OCI-LY3 (cell line): ENCODE results near the gene DUXB.

Experiments used
- H2AFZ ChIP-seq: fragments of 200-600, 300-600 bp; shearing (Covaris generic); 2 replicates; pipeline ENCODE4 v1.6.0; 2014; ENCODE audit warnings: antibody characterized with exemption, low read depth, low read length
- H3K27ac ChIP-seq: fragments of 200-600, 300-600 bp; sonication (generic); 2 replicates; pipeline ENCODE4 v1.5.1; 2014; ENCODE audit warnings: mild to moderate bottlenecking, low read length, moderate library complexity, mixed read lengths
- H3K27me3 ChIP-seq: fragments of 200-600, 300-600 bp; sonication (generic); 2 replicates; pipeline ENCODE4 v1.6.1; 2014; ENCODE audit warnings: low read depth, low read length, mixed read lengths
- H3K36me3 ChIP-seq: fragments of 200-600, 300-600 bp; sonication (generic); replicated peaks from 2 replicates; pipeline ENCODE3; 2014; ENCODE audit warnings: low read depth, low read length, mixed read lengths
- H3K4me1 ChIP-seq: fragments of 300-600, 200-600 bp; sonication (generic); 2 replicates; pipeline ENCODE4 v1.6.1; 2014; ENCODE audit warnings: low read length, mixed read lengths
- H3K4me2 ChIP-seq: fragments of 200-600, 300-600 bp; sonication (generic); 2 replicates; pipeline ENCODE4 v1.6.1; 2014; ENCODE audit warnings: low read length, mixed read lengths
- H3K4me3 ChIP-seq: fragments of 300-600, 200-600 bp; sonication (generic); 2 replicates; pipeline ENCODE4 v1.5.1; 2014; ENCODE audit warnings: antibody characterized with exemption, mild to moderate bottlenecking, low read length, moderate library complexity
- H3K79me2 ChIP-seq: fragments of 300-600, 200-600 bp; shearing (Covaris generic); 2 replicates; pipeline ENCODE4 v1.6.1; 2014; ENCODE audit warnings: mild to moderate bottlenecking, low read length, mixed read lengths
- H3K9ac ChIP-seq: fragments of 300-600, 200-600 bp; shearing (Covaris generic); 2 replicates; pipeline ENCODE4 v1.6.0; 2014; ENCODE audit warnings: mild to moderate bottlenecking, low read length, moderate library complexity
- H3K9me3 ChIP-seq: fragments of 200-600, 300-600 bp; shearing (Covaris generic); 2 replicates; pipeline ENCODE4 v1.6.1; 2014; ENCODE audit warnings: low read length, mixed read lengths; ENCODE audit not compliant: insufficient read depth
- H4K20me1 ChIP-seq: fragments of 200-600, 300-600 bp; sonication (generic); 2 replicates; pipeline ENCODE4 v1.6.1; 2016; ENCODE audit warnings: low read length, mixed read lengths; ENCODE audit not compliant: insufficient read depth
- EZH2phosphoT487 ChIP-seq: fragments of 200-600 bp; shearing (Covaris generic); IDR thresholded peaks from 2 replicates; pipeline ENCODE4 v1.6.1; 2018; ENCODE audit warnings: antibody characterized with exemption, mixed run types, low read depth
- TF ChIP-seq, protein P1 (sequence below): fragments of 200-600, 300-600 bp; sonication (generic); IDR thresholded peaks from 2 replicates; pipeline ENCODE4 v1.5.1; 2014; ENCODE audit warnings: antibody characterized with exemption, low read length, low read depth

The DUXB gene

DNA sequence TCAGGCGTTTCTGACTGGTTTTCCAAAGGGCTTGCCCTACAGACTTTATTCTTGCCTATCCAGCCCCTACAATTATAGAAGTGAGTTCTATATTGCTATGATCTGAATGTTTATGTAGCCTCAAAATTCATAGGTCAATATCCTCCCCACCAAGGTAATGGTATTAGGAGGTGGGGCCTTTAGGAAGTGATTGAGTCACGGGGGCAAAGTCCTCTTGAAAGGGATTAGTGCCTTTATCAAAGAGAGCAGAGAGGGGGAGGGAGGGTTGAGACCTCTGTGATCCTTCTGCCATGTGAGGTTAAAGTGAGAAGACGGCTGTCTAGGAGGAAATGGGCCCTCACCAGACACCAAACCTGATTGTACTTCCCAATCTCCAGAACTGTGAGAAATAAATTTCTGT is 26.0 kb upstream of the DUXB start:
- no peak overlapping the region for H2AFZ ChIP-seq
- no peaks in the 10 kb centered on the region for H3K36me3 ChIP-seq
- no peak overlapping the region for H3K9ac ChIP-seq
- no peak overlapping the region for H3K27ac ChIP-seq
- H4K20me1 ChIP-seq: no peaks in the 10 kb centered on the region
- H3K4me2 ChIP-seq: no peak overlapping the region
- H3K9me3 ChIP-seq: no peaks in the 10 kb centered on the region
- H3K79me2 ChIP-seq: no peaks in the 10 kb centered on the region
- H3K4me1 ChIP-seq: no peaks in the 10 kb centered on the region
- no peak overlapping the region for H3K4me3 ChIP-seq
- H3K27me3 ChIP-seq: no peaks in the 10 kb centered on the region
- no peak for TF ChIP-seq EZH2phosphoT487
- TF ChIP-seq, protein P1, sequence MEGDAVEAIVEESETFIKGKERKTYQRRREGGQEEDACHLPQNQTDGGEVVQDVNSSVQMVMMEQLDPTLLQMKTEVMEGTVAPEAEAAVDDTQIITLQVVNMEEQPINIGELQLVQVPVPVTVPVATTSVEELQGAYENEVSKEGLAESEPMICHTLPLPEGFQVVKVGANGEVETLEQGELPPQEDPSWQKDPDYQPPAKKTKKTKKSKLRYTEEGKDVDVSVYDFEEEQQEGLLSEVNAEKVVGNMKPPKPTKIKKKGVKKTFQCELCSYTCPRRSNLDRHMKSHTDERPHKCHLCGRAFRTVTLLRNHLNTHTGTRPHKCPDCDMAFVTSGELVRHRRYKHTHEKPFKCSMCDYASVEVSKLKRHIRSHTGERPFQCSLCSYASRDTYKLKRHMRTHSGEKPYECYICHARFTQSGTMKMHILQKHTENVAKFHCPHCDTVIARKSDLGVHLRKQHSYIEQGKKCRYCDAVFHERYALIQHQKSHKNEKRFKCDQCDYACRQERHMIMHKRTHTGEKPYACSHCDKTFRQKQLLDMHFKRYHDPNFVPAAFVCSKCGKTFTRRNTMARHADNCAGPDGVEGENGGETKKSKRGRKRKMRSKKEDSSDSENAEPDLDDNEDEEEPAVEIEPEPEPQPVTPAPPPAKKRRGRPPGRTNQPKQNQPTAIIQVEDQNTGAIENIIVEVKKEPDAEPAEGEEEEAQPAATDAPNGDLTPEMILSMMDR: no peak

DNA sequence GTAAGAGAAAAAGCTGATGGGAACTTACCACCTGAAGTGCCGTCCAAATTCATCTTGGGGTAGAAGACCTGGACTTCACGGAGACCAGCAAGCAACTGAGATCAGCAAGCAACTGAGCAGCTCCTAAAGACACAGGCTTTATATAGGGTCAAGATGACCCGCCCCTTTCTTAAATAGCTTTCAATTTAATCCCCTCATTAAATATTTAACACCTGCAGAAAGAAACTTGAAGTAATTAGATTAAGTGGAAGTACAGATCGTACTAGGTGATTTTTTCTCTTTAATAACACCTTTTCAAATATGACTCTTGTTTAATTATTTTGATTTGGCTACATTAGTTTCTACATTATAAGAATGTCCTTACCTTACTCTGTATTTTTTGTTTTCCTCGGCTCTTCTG is 25.1 kb upstream of the DUXB start, which contains the start of gene CPHXL:
Gene CPHXL, minus strand, starts transcription at position 101 of the 400 bp plus-strand sequence. Its CDS starts 48 bp downstream, at position 53.
- H3K4me1 ChIP-seq: no peaks in the 10 kb centered on the region
- no peak within 1 kb of the TSS for H3K9ac ChIP-seq

DNA sequence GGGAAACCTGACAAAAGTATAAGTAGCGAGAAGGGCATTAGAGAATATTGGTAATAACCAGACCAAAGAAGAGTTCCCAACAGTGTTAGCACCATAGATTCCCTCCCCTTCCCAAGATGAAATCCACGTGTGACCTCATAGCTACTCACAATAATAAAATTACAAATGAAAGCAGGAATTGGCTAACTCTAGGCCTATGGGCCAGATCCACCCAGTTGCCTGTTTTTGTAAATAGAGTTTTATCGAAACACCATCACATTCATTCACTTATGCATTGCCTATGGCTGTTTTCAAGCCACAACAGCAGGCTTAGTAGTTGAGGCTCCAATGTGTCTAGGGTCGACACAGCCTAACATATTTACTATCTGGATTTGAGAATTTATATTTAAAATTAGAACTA is 17.2 kb upstream of the DUXB start:
- H3K4me2 ChIP-seq: no peak overlapping the region
- no peak overlapping the region for H3K9ac ChIP-seq
- no peak for TF ChIP-seq EZH2phosphoT487
- TF ChIP-seq, protein P1: no peak
- no peak overlapping the region for H3K4me3 ChIP-seq
- no peaks in the 10 kb centered on the region for H3K9me3 ChIP-seq
- no peaks in the 10 kb centered on the region for H4K20me1 ChIP-seq
- no peaks in the 10 kb centered on the region for H3K79me2 ChIP-seq
- no peak overlapping the region for H3K27ac ChIP-seq
- no peaks in the 10 kb centered on the region for H3K4me1 ChIP-seq
- H3K36me3 ChIP-seq: no peaks in the 10 kb centered on the region
- H2AFZ ChIP-seq: no peak overlapping the region
- H3K27me3 ChIP-seq: no peaks in the 10 kb centered on the region

More for the DNA sequence above, 25.1 kb upstream of the DUXB start, which contains the start of gene CPHXL:
- H2AFZ ChIP-seq: no peak within 1 kb of the TSS
- H3K27ac ChIP-seq: no peak within 1 kb of the TSS
- no peak within 1 kb of the TSS for H3K4me3 ChIP-seq
- TF ChIP-seq, protein P1: no peak
- no peak for TF ChIP-seq EZH2phosphoT487
- H3K27me3 ChIP-seq: no peaks in the 10 kb centered on the region
- H3K9me3 ChIP-seq: no peaks in the 10 kb centered on the region
- no peaks in the 10 kb centered on the region for H3K36me3 ChIP-seq
- H3K4me2 ChIP-seq: no peak within 1 kb of the TSS
- H4K20me1 ChIP-seq: no peaks in the 10 kb centered on the region
- no peaks in the 10 kb centered on the region for H3K79me2 ChIP-seq

DNA sequence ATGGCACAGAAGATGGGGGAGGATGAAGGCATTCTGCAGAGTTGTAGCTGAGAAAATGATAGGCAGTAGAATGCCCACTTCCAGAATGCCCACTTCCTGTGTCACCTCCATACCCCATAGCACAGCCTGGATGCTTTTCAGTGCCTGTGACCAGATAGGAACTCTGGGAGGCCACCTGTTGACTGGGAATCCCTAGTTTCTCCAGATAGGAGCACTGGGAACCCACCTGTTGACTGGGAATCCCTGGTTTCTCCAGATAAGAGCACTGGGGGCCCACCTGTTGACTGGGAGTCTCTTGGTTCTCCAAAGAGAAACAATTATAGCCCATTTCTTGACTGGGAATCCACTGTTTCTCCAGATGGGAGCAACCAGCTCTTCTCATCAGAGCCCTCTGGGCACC is 13.4 kb upstream of the DUXB start:
- TF ChIP-seq, protein P1: no peak
- no peak for TF ChIP-seq EZH2phosphoT487

More for the DNA sequence above, 13.4 kb upstream of the DUXB start:
- Histone ChIP-seq H3K36me3 (no peaks in the 10 kb centered on the region), H3K4me1 (no peaks in the 10 kb centered on the region), H3K4me3 (no peak overlapping the region), H3K4me2 (no peak overlapping the region), H3K27me3 (no peaks in the 10 kb centered on the region), H3K79me2 (no peaks in the 10 kb centered on the region), H4K20me1 (no peaks in the 10 kb centered on the region), H2AFZ (no peak overlapping the region), H3K9me3 (peaks cover 17% of the 10 kb centered on the region), H3K9ac (no peak overlapping the region), H3K27ac (no peak overlapping the region)
